AG09309 (cell line): ENCODE data around the gene SLC35C1.
"Not testable (repeated sequence)": the region's sequence is repeated elsewhere in the genome, so short reads cannot be mapped to it uniquely, and the experiment has no call there.

ENCODE experiments used
- DNase-seq: peaks from one replicate; pipeline ENCODE4 v3.0.0-alpha.2; 2010; ENCODE audit warnings: low read depth
- H3K4me3 ChIP-seq: 2 replicates; pipeline ENCODE4 v1.5.1; 2011; ENCODE audit warnings: mild to moderate bottlenecking, low read depth, low read length, moderate library complexity; ENCODE audit not compliant: control insufficient read depth
- CTCF ChIP-seq: IDR thresholded peaks from 2 replicates; pipeline ENCODE4 v1.5.1; 2011; ENCODE audit warnings: mild to moderate bottlenecking, low read depth, low read length, inconsistent platforms; ENCODE audit not compliant: insufficient read depth, control insufficient read depth; ENCODE audit errors: missing control alignments

The SLC35C1 gene

GRCh38 chr11:45818961-45819605 is 14.1 kb downstream of the SLC35C1 start:
- DNase-seq: no peak
- no peak overlapping the region for H3K4me3 ChIP-seq
- TF ChIP-seq CTCF: no peak

- no peak for TF ChIP-seq CTCF
- no peak for DNase-seq
These were observed 15.4 kb downstream of the SLC35C1 start for GRCh38 chr11:45820211-45820857.

GRCh38 chr11:45826492-45826891 is 21.5 kb downstream of the SLC35C1 start:
- DNase-seq: not testable (repeated sequence)

More at GRCh38 chr11:45820211-45820857, 15.4 kb downstream of the SLC35C1 start:
- H3K4me3 ChIP-seq: no peak overlapping the region

GRCh38 chr11:45827123-45827522 is 22.2 kb downstream of the SLC35C1 start:
- DNase-seq: no peak
- TF ChIP-seq CTCF: no peak
- no peak overlapping the region for H3K4me3 ChIP-seq

More at GRCh38 chr11:45826492-45826891, 21.5 kb downstream of the SLC35C1 start:
- not testable (repeated sequence) for H3K4me3 ChIP-seq

- DNase-seq: no peak
- TF ChIP-seq CTCF: no peak
- no peak overlapping the region for H3K4me3 ChIP-seq
These were observed 24.0 kb downstream of the SLC35C1 start for GRCh38 chr11:45828996-45829395.

- H3K4me3 ChIP-seq: no peak overlapping the region
- no peak for TF ChIP-seq CTCF
- no peak for DNase-seq
These were observed 25.6 kb downstream of the SLC35C1 start for GRCh38 chr11:45830596-45830995.

- no peak overlapping the region for H3K4me3 ChIP-seq
- no peak for DNase-seq
- TF ChIP-seq CTCF: no peak
These were observed 28.0 kb downstream of the SLC35C1 start for GRCh38 chr11:45832811-45833441.
